ENCODE data around the gene RNF208. TPM values are rescaled to one million over a fixed set of nuclear protein-coding genes. Genes with fewer than 3 reads are reported as not detected.
"Not testable (repeated sequence)": the region's sequence is repeated elsewhere in the genome, so short reads cannot be mapped to it uniquely, and the experiment has no call there.

RNF208 gene
- total RNA-seq, 2 experiments from 2014 or later: 2.1 to 2.7 TPM

DNA sequence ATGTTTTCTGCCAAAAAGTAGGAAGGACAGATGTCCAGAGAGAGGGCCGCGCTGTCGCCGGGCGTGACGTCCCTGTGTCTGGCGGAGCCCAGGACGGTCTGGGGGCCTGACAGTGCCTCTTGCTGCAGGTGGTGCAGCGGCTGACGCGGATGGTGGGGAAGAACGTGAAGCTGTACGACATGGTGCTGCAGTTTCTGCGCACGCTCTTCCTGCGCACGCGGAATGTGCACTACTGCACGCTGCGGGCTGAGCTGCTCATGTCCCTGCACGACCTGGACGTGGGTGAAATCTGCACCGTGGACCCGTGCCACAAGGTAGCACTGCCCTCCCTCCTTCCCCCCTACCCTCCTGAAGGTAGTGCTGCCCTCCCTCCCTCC is 40.9 kb upstream of the RNF208 start:
- H3K27me3 Mint-ChIP-seq: no peaks in the 10 kb centered on the region
- peaks cover 8% of the 10 kb centered on the region for H3K4me1 Mint-ChIP-seq
- no peak overlapping the region for H3K4me3 Mint-ChIP-seq
- DNase-seq: no peak
- H3K9me3 Mint-ChIP-seq: no peaks in the 10 kb centered on the region
- H3K36me3 Mint-ChIP-seq (ENCODE audit: low read depth): peaks cover 18% of the 10 kb centered on the region
- H3K27ac Mint-ChIP-seq: no peak overlapping the region
- ChIA-PET POLR2A (no interaction called here), CTCF (no interaction called here)

DNA sequence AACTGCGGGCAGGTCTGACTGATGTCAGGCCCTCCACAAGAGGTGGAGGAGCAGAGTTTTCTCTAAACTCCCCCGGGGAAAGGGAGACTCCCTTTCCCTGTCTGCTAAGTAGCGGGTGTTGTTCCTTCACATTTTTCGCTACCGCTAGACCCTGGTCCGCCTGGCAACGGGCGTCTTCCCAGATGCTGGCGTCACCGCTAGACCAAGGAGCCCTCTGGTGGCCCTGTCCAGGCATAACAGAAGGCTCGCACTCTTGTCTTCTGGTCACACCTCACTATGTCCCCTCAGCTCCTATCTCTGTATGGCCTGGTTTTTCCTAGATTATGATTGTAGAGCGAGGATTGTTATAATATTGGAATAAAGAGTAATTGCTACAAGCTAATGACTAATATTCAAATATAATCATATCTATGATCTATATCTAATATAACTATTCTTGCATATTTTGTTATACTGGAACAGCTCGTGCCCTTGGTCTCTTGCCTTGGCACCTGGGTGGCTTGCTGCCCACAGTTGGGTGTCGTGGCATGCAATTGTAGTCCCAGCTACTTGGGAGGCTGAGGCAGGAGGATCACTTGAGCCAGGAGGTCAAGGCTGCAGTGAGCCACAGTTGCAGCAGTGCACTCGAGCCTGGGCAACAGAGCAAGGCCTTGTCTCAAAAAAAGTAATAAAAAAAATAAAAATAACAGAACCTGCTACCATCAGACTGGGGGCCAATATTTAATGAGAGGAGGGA is 40.3 kb upstream of the RNF208 start:
- H3K36me3 Mint-ChIP-seq (ENCODE audit: low read depth): peaks cover 16% of the 10 kb centered on the region
- H3K9me3 Mint-ChIP-seq, POLR2A ChIA-PET, H3K4me1 Mint-ChIP-seq, H3K27me3 Mint-ChIP-seq, CTCF ChIA-PET, DNase-seq, H3K27ac Mint-ChIP-seq, H3K4me3 Mint-ChIP-seq: not testable (repeated sequence)

DNA sequence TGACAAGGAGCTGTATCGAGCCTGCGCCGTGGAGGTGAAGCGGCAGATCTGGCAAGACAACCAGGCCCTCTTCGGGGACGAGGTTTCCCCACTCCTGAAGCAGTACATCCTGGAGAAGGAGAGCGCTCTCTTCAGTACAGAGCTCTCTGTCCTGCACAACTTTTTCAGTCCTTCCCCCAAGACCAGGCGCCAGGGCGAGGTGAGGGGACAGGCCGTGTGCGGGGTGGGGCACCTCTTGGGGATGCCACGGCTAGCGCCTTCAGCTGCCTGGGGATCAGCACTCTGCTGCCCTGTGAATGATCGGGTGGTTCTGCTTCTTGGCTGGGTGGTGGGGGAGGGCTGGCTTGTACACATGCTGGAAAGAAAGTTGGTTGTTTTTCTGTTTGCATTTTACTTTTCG is 34.8 kb upstream of the RNF208 start:
- H3K4me1 Mint-ChIP-seq: peaks cover 20% of the 10 kb centered on the region
- DNase-seq: no peak
- peak overlapping the region; percentile 90 for H3K4me3 Mint-ChIP-seq
- H3K27me3 Mint-ChIP-seq: no peaks in the 10 kb centered on the region
- ChIA-PET CTCF (interaction anchor here (0.8 to 1.5 kb wide), 6 partner anchors 8 to 170 kb away, joined by 3 to 5 read pairs (median 4); partner anchors contain the start of gene MAN1B1), POLR2A (interaction anchor here (0.9 kb wide), 1 partner anchor 16 kb away, joined by 3 read pairs; the partner anchor contains the start of gene TUBB4B)
- peaks cover 14% of the 10 kb centered on the region for H3K36me3 Mint-ChIP-seq (ENCODE audit: low read depth)
- H3K27ac Mint-ChIP-seq: no peak overlapping the region
- H3K9me3 Mint-ChIP-seq: no peaks in the 10 kb centered on the region

DNA sequence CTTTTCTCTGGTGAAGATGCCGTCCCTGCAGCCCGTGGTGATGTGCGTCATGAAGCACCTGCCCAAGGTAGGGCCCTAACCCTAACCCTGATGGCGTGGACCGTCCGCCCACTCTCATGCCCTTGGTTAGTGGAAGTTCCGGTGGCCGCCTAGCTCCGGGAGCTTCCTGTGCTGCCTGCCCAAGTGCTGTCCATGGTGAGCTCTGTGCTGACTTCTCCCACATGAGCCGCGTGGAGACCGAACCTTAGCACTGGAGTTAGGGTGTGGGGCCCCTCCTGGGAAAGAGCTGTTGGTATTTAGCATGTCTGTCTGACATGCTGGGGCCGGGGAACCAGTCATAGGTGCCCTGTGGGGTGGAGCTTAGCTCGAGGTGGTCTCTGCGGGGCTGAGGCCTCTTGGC is 34.3 kb upstream of the RNF208 start:
- no peak overlapping the region for H3K27ac Mint-ChIP-seq
- peak overlapping the region; percentile 90 for H3K4me3 Mint-ChIP-seq
- DNase-seq: no peak
- POLR2A ChIA-PET: interaction anchor here (0.9 kb wide), 1 partner anchor 15 kb away, joined by 3 read pairs; the partner anchor contains the start of gene TUBB4B
- peaks cover 18% of the 10 kb centered on the region for H3K4me1 Mint-ChIP-seq
- H3K27me3 Mint-ChIP-seq: no peaks in the 10 kb centered on the region
- peaks cover 10% of the 10 kb centered on the region for H3K36me3 Mint-ChIP-seq (ENCODE audit: low read depth)
- CTCF ChIA-PET: interaction anchor here (0.8 to 2.0 kb wide), 8 partner anchors 8 to 213 kb away, joined by 3 to 5 read pairs (median 4); partner anchors contain the start of gene MAN1B1
- no peaks in the 10 kb centered on the region for H3K9me3 Mint-ChIP-seq

DNA sequence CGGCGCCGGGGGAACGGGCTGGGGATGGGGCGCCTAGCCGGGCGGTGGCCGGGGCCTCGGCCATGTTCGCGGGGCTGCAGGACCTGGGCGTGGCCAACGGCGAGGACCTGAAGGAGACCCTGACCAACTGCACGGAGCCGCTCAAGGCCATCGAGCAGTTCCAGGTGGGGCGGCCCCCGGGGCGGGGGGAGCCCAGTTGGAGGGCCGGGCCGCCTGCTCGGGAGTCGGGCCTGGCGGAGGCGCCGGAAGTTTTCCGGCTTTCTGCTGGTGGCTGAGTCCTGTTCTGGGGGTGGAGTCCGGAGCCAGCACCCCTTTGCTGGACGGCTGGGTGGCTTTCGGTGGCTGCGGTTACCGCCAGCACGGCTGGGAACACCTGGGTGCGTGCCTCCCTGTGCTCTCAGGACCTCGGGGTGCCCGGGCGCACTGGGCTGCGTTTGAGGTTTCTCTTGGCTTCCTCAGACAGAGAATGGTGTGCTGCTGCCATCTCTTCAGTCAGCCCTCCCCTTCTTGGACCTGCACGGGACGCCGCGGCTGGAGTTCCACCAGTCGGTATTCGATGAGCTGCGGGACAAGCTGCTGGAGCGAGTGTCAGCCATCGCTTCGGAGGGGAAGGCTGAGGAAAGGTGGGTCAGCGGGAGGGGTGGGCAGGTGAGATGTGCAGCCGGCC is 33.5 kb upstream of the RNF208 start:
- Mint-ChIP-seq H3K9me3 (no peaks in the 10 kb centered on the region), H3K27ac (peak overlapping the region; percentile 87), H3K4me3 (peak overlapping the region; percentile 90), H3K36me3 (ENCODE audit: low read depth) (peaks cover 10% of the 10 kb centered on the region), H3K27me3 (no peaks in the 10 kb centered on the region), H3K4me1 (peaks cover 18% of the 10 kb centered on the region)
- peak; percentile 48 for DNase-seq
- ChIA-PET CTCF (interaction anchor here (0.8 to 2.7 kb wide), 13 partner anchors 9 to 214 kb away, joined by 3 to 20 read pairs (median 4); partner anchors contain the start of genes NRARP and TUBB4B), POLR2A (interaction anchor here (0.9 to 1.4 kb wide), 3 partner anchors 13 to 15 kb away, joined by 3 to 6 read pairs (median 4); partner anchors contain the start of gene TUBB4B)

DNA sequence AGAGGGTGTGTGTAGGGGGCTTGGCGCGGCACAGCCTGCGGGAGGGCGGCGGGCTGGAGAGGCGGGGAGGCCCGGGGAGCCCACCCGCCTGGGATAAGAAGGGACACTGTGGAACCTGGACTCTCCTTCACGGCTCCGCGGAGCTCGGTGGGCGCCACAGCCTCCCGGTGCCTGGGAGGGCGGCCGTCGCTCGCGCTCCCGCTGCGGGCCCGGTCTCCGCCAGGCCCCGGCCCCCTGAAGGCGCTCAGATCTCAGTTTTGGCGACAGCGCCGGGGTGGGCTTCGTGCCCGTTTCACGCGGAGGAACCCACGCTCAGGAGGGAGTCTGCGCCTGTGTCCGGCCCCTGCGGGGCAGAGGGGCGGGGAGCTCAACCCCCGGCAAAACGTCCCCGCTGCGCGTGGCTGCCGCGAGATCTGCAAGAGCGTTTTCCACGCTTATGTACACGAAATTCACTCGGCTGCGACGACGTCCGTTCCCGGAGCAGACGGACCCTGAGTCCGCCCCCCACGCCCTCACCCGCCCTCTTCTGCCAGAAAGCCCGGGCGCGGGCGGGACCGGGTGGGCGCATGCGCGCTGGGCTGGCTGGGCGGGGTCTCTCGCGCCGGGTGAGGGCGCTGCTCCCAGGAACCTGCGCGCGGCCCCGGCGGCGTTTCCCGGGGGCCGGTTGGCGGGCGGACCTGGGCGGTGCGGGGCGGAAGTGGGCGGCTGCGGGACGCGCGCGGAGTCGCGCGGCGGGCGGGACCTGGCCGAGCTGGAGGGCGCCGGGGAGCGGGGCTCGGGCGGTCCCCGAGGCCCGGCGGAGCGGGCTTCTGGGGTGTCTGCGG is 32.8 kb upstream of the RNF208 start, which contains the start of gene NELFB:
Gene NELFB (plus strand): TSS at position 704 of the 824 bp plus-strand sequence.
- ChIA-PET POLR2A (interaction anchor here (1.0 to 1.4 kb wide), 2 partner anchors 13 to 14 kb away, joined by 4 to 6 read pairs; partner anchors contain the start of gene TUBB4B), CTCF (interaction anchor here (0.8 to 2.7 kb wide), 9 partner anchors 11 to 184 kb away, joined by 3 to 20 read pairs (median 4); partner anchors contain the start of genes NRARP, SAPCD2 and TUBB4B)
- peak within 1 kb of the TSS; percentile 90 for H3K4me3 Mint-ChIP-seq
- H3K9me3 Mint-ChIP-seq: no peaks in the 10 kb centered on the region
- no peaks in the 10 kb centered on the region for H3K27me3 Mint-ChIP-seq
- peak within 1 kb of the TSS; percentile 87 for H3K27ac Mint-ChIP-seq
- H3K36me3 Mint-ChIP-seq (ENCODE audit: low read depth): peaks cover 10% of the 10 kb centered on the region
- DNase-seq: peak; percentile 93
- H3K4me1 Mint-ChIP-seq: peaks cover 18% of the 10 kb centered on the region

DNA sequence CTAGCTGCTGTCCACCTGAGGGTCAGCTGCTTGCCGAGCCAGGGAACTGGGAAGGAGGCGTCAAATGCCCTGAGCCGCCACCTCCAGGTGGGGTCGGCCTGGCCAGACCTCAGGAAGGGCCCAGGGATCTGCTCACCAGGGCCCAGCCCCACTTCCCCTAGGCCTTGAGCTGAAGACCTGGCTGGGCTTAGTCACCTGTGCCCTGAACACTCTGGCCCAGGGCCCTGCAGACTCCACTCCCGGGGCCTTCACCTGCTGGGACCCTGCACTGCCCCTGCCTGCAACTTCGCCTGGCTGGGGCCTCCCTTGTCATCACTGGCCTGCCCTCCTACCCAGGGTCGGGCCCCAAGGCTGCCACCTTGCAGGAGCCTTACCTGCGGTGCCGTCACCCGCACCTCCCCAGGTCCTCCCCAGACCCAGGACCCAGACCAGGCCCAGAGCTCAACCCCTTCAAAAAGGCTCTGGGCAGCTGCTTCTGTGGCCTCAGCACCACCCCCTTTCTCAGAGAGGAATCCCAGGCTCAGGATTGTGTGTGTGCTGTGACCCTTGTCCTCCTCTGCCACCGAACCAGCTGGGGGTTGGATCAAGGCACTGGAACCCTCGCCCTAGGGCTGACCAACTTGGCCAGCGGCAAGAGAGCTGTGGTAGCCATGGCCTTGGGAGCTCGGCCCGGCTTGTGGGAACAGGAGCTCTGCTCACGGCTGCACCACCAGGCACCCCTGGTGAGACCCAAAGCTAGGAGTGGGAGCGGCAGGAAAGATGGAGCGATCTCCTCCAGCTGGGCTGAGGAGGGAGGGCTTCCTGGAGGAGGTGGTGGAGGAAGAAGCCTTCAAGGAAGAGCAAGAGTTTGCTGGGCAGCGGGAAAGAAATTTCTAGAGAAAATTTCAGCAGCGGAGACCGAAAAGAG is 31.9 kb upstream of the RNF208 start:
- Mint-ChIP-seq H3K4me3 (peak overlapping the region; percentile 81), H3K27me3 (no peaks in the 10 kb centered on the region), H3K9me3 (no peaks in the 10 kb centered on the region), H3K27ac (peak overlapping the region; percentile 81), H3K36me3 (ENCODE audit: low read depth) (peaks cover 10% of the 10 kb centered on the region), H3K4me1 (peaks cover 18% of the 10 kb centered on the region)
- ChIA-PET POLR2A (interaction anchor here (1.0 to 1.4 kb wide), 3 partner anchors 12 to 13 kb away, joined by 4 to 6 read pairs (median 5); partner anchors contain the start of gene TUBB4B), CTCF (interaction anchor here (0.9 to 2.7 kb wide), 8 partner anchors 10 to 183 kb away, joined by 3 to 20 read pairs (median 4); partner anchors contain the start of genes NRARP, SAPCD2 and TUBB4B)
- no peak for DNase-seq

DNA sequence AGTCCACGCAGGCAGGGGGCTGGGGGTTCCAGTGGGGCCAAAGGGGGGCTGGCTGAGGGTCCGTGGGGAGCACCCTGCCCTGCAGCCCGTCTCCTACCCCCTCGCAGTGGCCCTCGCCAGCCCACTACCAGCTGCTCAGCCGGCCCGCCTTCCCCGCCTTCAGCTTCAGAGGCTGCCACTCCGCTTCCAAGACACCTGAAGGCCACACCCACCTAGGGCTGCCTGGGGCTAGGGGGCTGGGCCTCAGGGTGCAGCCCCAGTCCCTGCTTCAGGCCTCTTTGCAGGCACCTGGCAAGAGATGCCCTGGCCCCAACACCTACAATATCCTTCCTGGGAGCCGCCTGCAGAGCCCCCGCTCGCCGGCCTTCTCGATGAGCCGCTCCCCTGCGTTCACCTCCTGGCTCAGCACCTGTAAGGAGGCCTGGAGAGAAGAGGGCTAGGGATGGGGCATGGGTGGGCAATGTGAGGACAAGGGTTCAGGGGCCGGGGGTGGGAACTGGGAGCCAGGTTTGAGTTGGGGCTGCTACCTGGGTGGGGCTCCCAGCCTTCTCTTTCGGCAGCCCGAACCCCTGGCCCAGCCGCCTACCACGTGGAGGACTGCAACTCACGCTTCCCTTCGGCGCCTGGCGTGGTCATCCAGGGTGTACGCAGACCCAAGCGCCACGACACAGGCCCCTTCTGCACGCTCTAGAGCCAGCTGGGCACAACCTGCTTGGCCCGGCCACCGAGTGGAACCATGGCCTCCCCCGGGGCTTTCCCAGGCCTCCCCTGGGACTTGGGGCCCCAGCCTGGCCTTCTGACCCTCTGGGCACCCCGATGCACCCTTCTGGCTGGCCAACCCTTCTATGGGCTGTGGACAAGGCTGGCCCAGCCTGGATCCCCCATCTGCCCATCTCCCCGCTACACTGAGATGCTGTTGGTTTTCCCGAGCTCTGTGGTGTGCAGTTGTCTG is 30.8 kb upstream of the RNF208 start:
- ChIA-PET CTCF (interaction anchor here (2.2 to 2.7 kb wide), 2 partner anchors 9 to 13 kb away, joined by 19 to 20 read pairs; partner anchors contain the start of gene TUBB4B), POLR2A (interaction anchor here (1.1 kb wide), 1 partner anchor 12 kb away, joined by 5 read pairs; the partner anchor contains the start of gene TUBB4B)
- peaks cover 10% of the 10 kb centered on the region for H3K36me3 Mint-ChIP-seq (ENCODE audit: low read depth)
- no peaks in the 10 kb centered on the region for H3K27me3 Mint-ChIP-seq
- H3K4me1 Mint-ChIP-seq: peaks cover 18% of the 10 kb centered on the region
- no peak overlapping the region for H3K4me3 Mint-ChIP-seq
- no peaks in the 10 kb centered on the region for H3K9me3 Mint-ChIP-seq
- DNase-seq: no peak
- no peak overlapping the region for H3K27ac Mint-ChIP-seq

DNA sequence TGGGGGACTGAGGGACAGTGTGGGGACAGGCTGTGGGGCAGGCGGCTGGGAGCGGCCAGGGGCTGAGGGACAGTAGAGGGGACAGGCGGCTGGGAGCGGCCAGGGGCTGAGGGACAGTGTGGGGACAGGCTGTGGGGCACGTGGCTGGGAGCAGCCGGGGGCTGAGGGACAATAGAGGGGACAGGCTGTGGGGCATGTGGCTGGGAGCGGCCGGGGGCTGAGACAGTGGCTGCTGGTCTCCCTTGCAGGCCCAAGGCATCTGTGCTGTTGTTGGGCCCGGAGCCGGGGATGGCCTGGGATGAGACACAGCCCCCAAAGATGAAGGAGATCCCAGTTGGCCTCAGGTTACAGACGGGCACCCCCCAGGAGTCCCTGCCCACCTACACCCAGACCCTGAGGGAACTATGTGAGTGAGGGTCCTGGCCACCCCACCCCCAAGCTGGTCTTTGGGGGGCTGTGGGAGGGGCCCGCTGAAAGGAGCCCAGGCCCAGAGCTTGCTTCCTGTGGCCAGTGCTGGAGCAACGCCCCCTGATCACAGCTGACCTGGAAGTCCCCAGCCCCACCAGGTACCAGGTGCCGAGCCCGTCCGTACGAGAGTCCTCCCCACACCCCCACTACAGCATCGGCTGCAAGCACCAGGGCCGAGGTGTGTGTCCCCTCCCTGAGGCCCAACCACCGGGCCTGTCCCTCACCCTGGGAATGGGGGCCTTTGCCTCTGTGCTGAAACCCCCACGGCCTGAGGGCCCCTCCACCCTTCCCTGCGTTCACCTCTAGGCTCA is 29.6 kb upstream of the RNF208 start:
- ChIA-PET POLR2A (no interaction called here), CTCF (interaction anchor here (1.0 kb wide), 1 partner anchor 15 kb away, joined by 3 read pairs; no protein-coding TSS in a partner anchor)
- Mint-ChIP-seq H3K36me3 (ENCODE audit: low read depth) (peaks cover 5% of the 10 kb centered on the region), H3K9me3 (no peaks in the 10 kb centered on the region), H3K27ac (no peak overlapping the region), H3K4me3 (no peak overlapping the region), H3K27me3 (no peaks in the 10 kb centered on the region), H3K4me1 (peaks cover 13% of the 10 kb centered on the region)
- no peak for DNase-seq

DNA sequence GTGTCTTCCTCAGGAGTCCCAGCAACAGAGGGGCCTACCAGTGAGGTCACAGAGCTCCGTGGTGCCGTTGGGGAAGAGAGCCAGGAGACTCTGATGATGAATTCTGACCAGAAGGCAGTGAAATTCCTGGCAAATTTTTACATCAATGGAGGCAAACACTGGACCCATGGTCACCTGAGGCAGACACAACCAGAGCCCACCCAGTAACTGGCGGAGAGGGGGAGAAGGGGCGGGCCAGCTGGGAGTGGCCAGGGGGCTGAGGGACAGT is 29.1 kb upstream of the RNF208 start, which contains the start of gene STPG3:
Gene STPG3 (plus strand): TSS at position 93 of the 268 bp plus-strand sequence. CDS start 1 bp downstream, at position 94.
- H3K4me3 Mint-ChIP-seq: no peak within 1 kb of the TSS
- H3K27ac Mint-ChIP-seq: no peak within 1 kb of the TSS
- H3K36me3 Mint-ChIP-seq (ENCODE audit: low read depth): peaks cover 3% of the 10 kb centered on the region
- H3K9me3 Mint-ChIP-seq: no peaks in the 10 kb centered on the region
- no peaks in the 10 kb centered on the region for H3K27me3 Mint-ChIP-seq
- H3K4me1 Mint-ChIP-seq: peaks cover 7% of the 10 kb centered on the region
- DNase-seq: no peak
- ChIA-PET CTCF (no interaction called here), POLR2A (no interaction called here)

Data from activated CD4-positive, alpha-beta T cell treated with anti-CD3 and anti-CD28 coated beads, Interleukin-2, amount 10 ng/mL, durations not matched to agents 7 days and 5 days (primary cell).